ENCODE measurements around the gene MATN1.

MATN1 gene

DNA sequence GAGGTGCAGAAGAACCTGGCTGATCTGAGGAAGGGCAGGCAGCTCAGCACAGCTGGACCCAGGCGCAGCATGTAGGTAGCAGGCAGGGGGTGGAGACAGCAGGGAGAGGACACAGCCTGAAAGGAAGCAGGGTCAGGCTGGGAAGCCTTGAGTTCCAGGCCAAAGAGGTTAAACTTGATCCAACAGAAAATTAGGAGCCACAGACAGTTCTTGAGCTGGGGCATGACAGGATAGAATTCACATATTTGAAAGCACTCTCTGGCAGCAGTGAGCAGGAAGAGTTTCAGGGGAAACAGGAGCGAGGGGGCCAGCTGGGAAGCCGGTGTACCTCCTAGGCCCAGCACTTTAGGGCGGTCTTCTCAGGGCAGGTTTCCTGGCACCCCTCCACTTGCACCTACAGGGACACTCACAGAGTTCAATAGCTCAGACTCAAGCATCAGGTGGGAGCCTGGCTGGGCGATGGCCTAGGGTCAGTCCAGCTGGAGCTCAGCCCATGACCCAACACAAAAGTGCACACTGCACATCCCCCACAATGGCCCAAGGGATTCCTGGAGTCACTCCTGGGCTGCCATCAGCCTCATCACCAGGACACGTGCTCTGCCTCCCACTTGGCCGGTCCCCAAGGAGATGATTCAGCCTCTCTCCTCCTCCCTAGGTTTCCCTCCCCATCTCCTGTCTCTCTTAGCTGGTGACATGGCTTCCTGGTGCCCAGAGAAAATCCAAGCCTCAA, 22.7 kb downstream of the MATN1 start:
- Histone ChIP-seq H3K4me3 (ENCODE audit: low read depth, low read length) (no peak overlapping the region), H3K27me3 (ENCODE audit: control insufficient read depth, insufficient read depth, low read length) (no peaks in the 10 kb centered on the region), H3K4me1 (ENCODE audit: control insufficient read depth, insufficient read depth, low read length) (no peaks in the 10 kb centered on the region), H3K36me3 (ENCODE audit: control insufficient read depth, insufficient read depth, low read length) (no peaks in the 10 kb centered on the region), H3K9me3 (ENCODE audit: control insufficient read depth, insufficient read depth, low read length) (no peaks in the 10 kb centered on the region), H3K9ac (ENCODE audit: low read depth, low read length) (no peak overlapping the region), H3K27ac (ENCODE audit: low read depth, low read length) (no peak overlapping the region)

GRCh38 chr1:30699762-30700161, 23.6 kb downstream of the MATN1 start:
- Histone ChIP-seq H3K27ac (ENCODE audit: low read depth, low read length) (no peak overlapping the region), H3K27me3 (ENCODE audit: control insufficient read depth, insufficient read depth, low read length) (no peaks in the 10 kb centered on the region), H3K4me3 (ENCODE audit: low read depth, low read length) (no peak overlapping the region), H3K4me1 (ENCODE audit: control insufficient read depth, insufficient read depth, low read length) (no peaks in the 10 kb centered on the region), H3K36me3 (ENCODE audit: control insufficient read depth, insufficient read depth, low read length) (no peaks in the 10 kb centered on the region), H3K9ac (ENCODE audit: low read depth, low read length) (no peak overlapping the region), H3K9me3 (ENCODE audit: control insufficient read depth, insufficient read depth, low read length) (no peaks in the 10 kb centered on the region)

DNA sequence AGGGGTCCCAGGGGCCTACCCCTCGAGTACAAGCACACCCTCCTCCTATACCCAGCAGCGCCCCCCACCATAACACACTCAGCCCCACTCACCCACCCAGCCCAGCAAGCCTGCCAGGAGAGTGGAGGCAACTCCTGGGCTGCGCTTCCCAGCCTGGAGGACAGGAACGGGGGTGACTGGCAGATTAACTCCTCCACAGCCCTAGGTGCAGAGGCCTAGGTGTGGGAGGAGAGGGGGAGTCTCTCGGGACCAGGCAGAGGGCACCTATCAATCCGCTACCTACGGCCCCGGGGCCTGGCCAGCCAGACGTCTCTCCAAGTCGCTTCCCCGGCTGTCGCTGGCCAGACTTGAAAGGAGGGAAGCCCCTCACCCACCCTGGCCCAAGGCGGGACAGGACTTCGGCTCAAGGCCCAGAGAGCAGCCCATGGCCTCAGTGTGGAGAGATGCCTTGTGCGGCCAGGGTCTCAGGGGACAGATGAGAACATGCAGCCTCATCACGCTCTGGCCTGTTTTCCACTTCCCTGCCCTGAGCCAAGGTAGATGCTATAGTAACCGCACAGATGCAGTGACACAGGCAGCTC, 24.9 kb downstream of the MATN1 start:
- Histone ChIP-seq H3K9ac (ENCODE audit: low read depth, low read length) (no peak overlapping the region), H3K9me3 (ENCODE audit: control insufficient read depth, insufficient read depth, low read length) (no peaks in the 10 kb centered on the region), H3K4me3 (ENCODE audit: low read depth, low read length) (no peak overlapping the region), H3K4me1 (ENCODE audit: control insufficient read depth, insufficient read depth, low read length) (no peaks in the 10 kb centered on the region), H3K27me3 (ENCODE audit: control insufficient read depth, insufficient read depth, low read length) (no peaks in the 10 kb centered on the region), H3K36me3 (ENCODE audit: control insufficient read depth, insufficient read depth, low read length) (no peaks in the 10 kb centered on the region), H3K27ac (ENCODE audit: low read depth, low read length) (no peak overlapping the region)

DNA sequence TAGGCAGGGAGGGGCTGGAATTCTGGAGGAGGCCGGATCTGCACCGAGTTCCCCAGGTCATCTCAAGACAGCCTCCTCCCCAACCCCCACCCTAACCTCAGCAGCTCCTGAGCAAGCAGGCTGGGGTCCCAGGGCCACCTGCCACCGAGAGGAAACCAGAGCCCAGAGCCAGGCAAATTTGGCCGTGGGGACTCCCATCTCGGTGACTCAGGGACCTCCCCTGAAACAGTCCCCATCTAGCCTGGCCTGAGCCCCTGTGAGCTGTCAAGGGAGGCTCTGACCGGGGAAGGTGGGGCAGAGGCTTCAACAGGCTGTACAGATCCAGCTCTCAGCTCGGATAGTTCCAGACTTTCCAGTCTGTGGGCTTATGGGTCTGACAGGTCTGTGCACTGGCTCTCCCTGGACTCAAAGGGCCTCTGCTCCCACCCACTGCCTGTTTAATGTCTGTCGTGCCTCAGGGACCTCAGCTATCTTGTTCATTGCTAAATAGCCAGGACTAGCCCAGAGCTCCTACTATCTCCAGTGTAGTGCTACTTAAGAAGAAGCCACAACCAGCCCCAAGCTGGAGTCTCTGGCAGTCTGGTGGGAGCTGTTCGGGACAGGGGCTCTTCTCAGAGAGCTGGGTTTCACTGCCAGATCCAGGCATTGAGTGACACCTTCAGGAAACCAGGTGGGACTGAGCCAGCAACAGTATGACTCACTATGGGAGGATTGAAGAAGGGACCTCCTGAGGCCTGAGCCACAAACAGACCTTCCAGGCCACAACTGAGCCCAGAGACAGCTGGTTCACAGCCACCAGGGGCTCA, 25.6 kb downstream of the MATN1 start:
- H3K36me3 ChIP-seq (ENCODE audit: control insufficient read depth, insufficient read depth, low read length), result no peaks in the 10 kb centered on the region
- no peak overlapping the region for H3K9ac ChIP-seq (ENCODE audit: low read depth, low read length)
- H3K9me3 ChIP-seq (ENCODE audit: control insufficient read depth, insufficient read depth, low read length), result no peaks in the 10 kb centered on the region
- no peak overlapping the region for H3K27ac ChIP-seq (ENCODE audit: low read depth, low read length)
- no peaks in the 10 kb centered on the region for H3K27me3 ChIP-seq (ENCODE audit: control insufficient read depth, insufficient read depth, low read length)
- no peak overlapping the region for H3K4me3 ChIP-seq (ENCODE audit: low read depth, low read length)
- H3K4me1 ChIP-seq (ENCODE audit: control insufficient read depth, insufficient read depth, low read length), result no peaks in the 10 kb centered on the region

DNA sequence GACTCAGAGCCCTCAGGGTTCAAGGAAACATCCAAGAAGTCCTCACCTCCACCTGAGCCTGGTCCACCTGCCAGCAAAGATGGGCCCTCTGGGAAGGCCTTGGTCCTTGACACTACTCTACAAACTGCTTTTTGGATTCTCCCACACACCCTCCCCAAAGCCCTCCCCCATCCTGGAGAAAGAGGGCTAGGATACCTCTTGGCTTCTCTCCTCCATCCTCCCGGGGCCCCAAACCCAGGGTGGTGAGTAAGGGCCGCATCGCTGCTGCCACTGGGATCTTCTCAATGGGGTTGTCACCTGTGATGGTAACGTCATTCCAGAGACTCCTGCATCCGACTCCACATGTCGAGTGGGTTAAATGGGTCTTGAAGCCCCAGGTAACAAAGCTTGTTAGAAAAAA, 26.6 kb downstream of the MATN1 start:
- no peaks in the 10 kb centered on the region for H3K27me3 ChIP-seq (ENCODE audit: control insufficient read depth, insufficient read depth, low read length)
- H3K9me3 ChIP-seq (ENCODE audit: control insufficient read depth, insufficient read depth, low read length), result no peaks in the 10 kb centered on the region
- no peaks in the 10 kb centered on the region for H3K36me3 ChIP-seq (ENCODE audit: control insufficient read depth, insufficient read depth, low read length)
- H3K27ac ChIP-seq (ENCODE audit: low read depth, low read length), result no peak overlapping the region
- no peaks in the 10 kb centered on the region for H3K4me1 ChIP-seq (ENCODE audit: control insufficient read depth, insufficient read depth, low read length)
- no peak overlapping the region for H3K9ac ChIP-seq (ENCODE audit: low read depth, low read length)
- no peak overlapping the region for H3K4me3 ChIP-seq (ENCODE audit: low read depth, low read length)

- Histone ChIP-seq H3K4me1 (ENCODE audit: control insufficient read depth, insufficient read depth, low read length) (peaks cover 5% of the 10 kb centered on the region), H3K9me3 (ENCODE audit: control insufficient read depth, insufficient read depth, low read length) (no peaks in the 10 kb centered on the region), H3K4me3 (ENCODE audit: low read depth, low read length) (no peak overlapping the region), H3K36me3 (ENCODE audit: control insufficient read depth, insufficient read depth, low read length) (no peaks in the 10 kb centered on the region), H3K27me3 (ENCODE audit: control insufficient read depth, insufficient read depth, low read length) (no peaks in the 10 kb centered on the region), H3K27ac (ENCODE audit: low read depth, low read length) (no peak overlapping the region), H3K9ac (ENCODE audit: low read depth, low read length) (no peak overlapping the region)
Observed at GRCh38 chr1:30695439-30695841, 27.9 kb downstream of the MATN1 start.

DNA sequence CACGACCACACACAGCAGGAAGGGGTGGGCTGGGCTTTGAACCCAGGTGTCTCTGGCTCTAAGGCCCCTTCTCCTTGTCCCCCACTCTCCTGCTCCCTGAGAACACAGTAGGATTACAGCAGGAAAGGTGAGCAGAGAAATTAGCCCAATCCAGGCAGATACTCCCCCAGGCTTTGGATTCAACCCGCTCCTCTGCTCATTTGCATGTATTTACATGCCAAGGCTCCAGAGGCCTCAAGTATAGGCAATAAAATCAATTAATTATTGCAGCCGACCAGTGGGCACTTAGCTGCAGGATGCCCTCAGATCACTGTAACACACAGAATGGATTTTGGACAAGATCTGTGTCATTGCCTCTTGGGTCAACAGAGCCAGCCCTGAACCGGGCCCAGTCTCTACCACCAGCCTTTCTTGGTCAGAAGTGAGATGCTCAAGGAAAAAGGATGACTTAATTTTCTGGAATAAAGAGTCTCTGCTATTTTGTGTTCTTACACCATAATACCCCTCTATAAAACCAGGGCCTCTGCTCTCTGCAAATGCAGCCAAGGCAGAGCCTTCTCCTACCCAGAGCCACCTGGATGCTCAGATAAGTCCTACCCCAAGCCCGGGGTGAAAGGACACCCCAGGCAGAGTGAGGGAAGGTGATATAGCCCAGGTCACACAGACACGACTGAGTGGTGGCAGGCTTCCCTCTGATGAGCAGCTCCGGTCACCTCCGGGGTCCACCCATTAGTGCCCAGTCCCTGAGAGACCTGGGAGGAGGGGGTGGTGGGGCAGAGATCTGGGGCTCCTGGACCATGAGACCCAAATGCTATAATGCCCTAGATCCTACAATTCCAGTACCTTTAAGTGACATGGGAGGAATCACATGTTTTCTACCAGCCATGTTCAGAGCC, 28.9 kb downstream of the MATN1 start:
- H3K27me3 ChIP-seq (ENCODE audit: control insufficient read depth, insufficient read depth, low read length), result no peaks in the 10 kb centered on the region
- H3K4me3 ChIP-seq (ENCODE audit: low read depth, low read length), result no peak overlapping the region
- H3K9me3 ChIP-seq (ENCODE audit: control insufficient read depth, insufficient read depth, low read length), result no peaks in the 10 kb centered on the region
- no peak overlapping the region for H3K9ac ChIP-seq (ENCODE audit: low read depth, low read length)
- no peaks in the 10 kb centered on the region for H3K36me3 ChIP-seq (ENCODE audit: control insufficient read depth, insufficient read depth, low read length)
- H3K27ac ChIP-seq (ENCODE audit: low read depth, low read length), result no peak overlapping the region
- H3K4me1 ChIP-seq (ENCODE audit: control insufficient read depth, insufficient read depth, low read length), result peaks cover 14% of the 10 kb centered on the region

DNA sequence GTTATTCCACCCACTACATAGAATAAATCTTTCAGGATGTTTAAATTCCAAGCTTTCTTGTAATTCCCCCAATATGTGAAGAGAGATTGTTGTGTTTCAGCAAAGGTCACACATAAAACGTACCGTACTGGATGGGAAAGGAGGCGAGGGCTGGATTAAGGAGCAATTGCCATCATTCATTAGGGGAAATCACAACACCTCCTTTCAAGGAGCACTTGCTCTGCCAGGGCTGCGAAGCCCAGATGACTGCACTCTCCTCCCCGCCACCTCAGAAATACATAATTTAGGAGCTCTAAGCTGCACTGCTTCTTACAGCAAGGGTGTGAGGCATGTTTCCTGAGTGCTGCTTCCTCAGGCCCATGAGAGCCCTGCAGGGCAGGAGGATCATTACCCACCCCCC, 29.6 kb downstream of the MATN1 start:
- Histone ChIP-seq H3K9ac (ENCODE audit: low read depth, low read length) (no peak overlapping the region), H3K4me1 (ENCODE audit: control insufficient read depth, insufficient read depth, low read length) (peaks cover 15% of the 10 kb centered on the region), H3K27me3 (ENCODE audit: control insufficient read depth, insufficient read depth, low read length) (no peaks in the 10 kb centered on the region), H3K4me3 (ENCODE audit: low read depth, low read length) (no peak overlapping the region), H3K9me3 (ENCODE audit: control insufficient read depth, insufficient read depth, low read length) (no peaks in the 10 kb centered on the region), H3K36me3 (ENCODE audit: control insufficient read depth, insufficient read depth, low read length) (no peaks in the 10 kb centered on the region), H3K27ac (ENCODE audit: low read depth, low read length) (no peak overlapping the region)

DNA sequence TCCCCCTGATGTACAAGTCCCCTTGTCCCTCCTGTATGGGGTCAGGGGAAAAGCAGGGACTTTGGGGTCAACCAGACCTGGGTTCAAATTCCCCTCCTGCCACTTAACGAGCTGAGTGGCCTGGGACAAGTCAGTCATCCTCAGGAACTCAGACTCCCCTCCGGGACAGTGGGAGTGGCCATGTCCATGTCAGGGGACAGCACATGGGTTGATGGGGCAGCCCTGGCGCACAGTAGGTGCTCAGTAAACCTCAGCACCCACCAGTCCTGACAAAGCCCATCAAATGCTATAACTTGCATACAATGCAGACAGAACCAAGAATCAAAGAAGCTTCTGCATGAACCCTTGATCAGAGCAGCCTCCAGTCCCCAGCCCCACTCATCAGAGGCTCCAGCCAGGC, 30.0 kb downstream of the MATN1 start:
- no peaks in the 10 kb centered on the region for H3K27me3 ChIP-seq (ENCODE audit: control insufficient read depth, insufficient read depth, low read length)
- H3K4me1 ChIP-seq (ENCODE audit: control insufficient read depth, insufficient read depth, low read length), result peaks cover 15% of the 10 kb centered on the region

DNA sequence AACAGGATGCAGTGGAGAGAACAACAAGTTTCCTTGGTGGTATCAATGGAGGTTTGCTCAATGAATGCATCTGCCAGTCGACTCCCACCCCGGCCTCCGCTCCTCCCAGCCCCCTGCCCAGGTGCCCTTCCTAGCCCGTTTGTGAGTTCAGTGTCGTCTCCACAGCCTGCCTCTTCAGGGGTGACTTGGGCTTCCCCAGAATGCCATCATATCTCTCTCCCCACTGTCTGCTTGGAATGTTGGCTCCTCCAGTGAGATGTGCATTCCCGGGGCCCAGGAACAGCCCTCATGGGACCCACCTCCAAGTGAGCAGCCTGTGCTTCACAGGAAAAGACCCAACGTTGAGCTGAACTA, 30.5 kb downstream of the MATN1 start:
- Histone ChIP-seq H3K9ac (ENCODE audit: low read depth, low read length) (no peak overlapping the region), H3K9me3 (ENCODE audit: control insufficient read depth, insufficient read depth, low read length) (no peaks in the 10 kb centered on the region), H3K4me3 (ENCODE audit: low read depth, low read length) (no peak overlapping the region), H3K27me3 (ENCODE audit: control insufficient read depth, insufficient read depth, low read length) (no peaks in the 10 kb centered on the region), H3K4me1 (ENCODE audit: control insufficient read depth, insufficient read depth, low read length) (peaks cover 15% of the 10 kb centered on the region), H3K27ac (ENCODE audit: low read depth, low read length) (no peak overlapping the region), H3K36me3 (ENCODE audit: control insufficient read depth, insufficient read depth, low read length) (no peaks in the 10 kb centered on the region)

More for the DNA sequence above, 30.0 kb downstream of the MATN1 start:
- Histone ChIP-seq H3K27ac (ENCODE audit: low read depth, low read length) (no peak overlapping the region), H3K9me3 (ENCODE audit: control insufficient read depth, insufficient read depth, low read length) (no peaks in the 10 kb centered on the region), H3K4me3 (ENCODE audit: low read depth, low read length) (no peak overlapping the region), H3K9ac (ENCODE audit: low read depth, low read length) (no peak overlapping the region), H3K36me3 (ENCODE audit: control insufficient read depth, insufficient read depth, low read length) (no peaks in the 10 kb centered on the region)
